HG03064 (cell line): ENCODE measurements around the gene TMEM120B.

Source experiments
- ATAC-seq: cut with Tn5 transposase; IDR thresholded peaks from one replicate; pipeline ENCODE4 v1.9.1; 2021; ENCODE audit warnings: low read depth; ENCODE audit not compliant: unreplicated experiment

Gene TMEM120B

GRCh38 chr12:121829250-121829918 lies 116.8 kb downstream of the TMEM120B start:
- no peak for ATAC-seq

- no peak for ATAC-seq
Measured at GRCh38 chr12:121830134-121830533, 117.6 kb downstream of the TMEM120B start.

- ATAC-seq, result no peak
Measured at GRCh38 chr12:121830588-121831265, 118.2 kb downstream of the TMEM120B start.
